MG63 (cell line): ENCODE data around the gene TMEM156. TPM values are rescaled to one million over a fixed set of nuclear protein-coding genes. Genes with fewer than 3 reads are reported as not detected.
"Not testable (repeated sequence)": the region's sequence is repeated elsewhere in the genome, so short reads cannot be mapped to it uniquely, and the experiment has no call there.

Source experiments
- DNase-seq: peaks from one replicate; pipeline ENCODE4 v3.0.0-alpha.2; 2020
- H3K27me3 ChIP-seq: fragments of 250-450 bp; sonication (Bioruptor Pico); 2 replicates; pipeline ENCODE4 v1.5.1; 2020; ENCODE audit warnings: mild to moderate bottlenecking, moderate library complexity
- H3K36me3 ChIP-seq: fragments of 250-450 bp; sonication (Bioruptor Pico); 2 replicates; pipeline ENCODE4 v1.5.1; 2020; ENCODE audit warnings: mild to moderate bottlenecking, moderate library complexity
- H3K4me3 ChIP-seq: fragments of 250-450 bp; sonication (Bioruptor Pico); 2 replicates; pipeline ENCODE4 v1.5.1; 2020; ENCODE audit warnings: mild to moderate bottlenecking, moderate library complexity
- H3K9me3 ChIP-seq: fragments of 250-450 bp; sonication (Bioruptor Pico); 2 replicates; pipeline ENCODE4 v1.5.1; 2020; ENCODE audit warnings: mild to moderate bottlenecking, moderate library complexity
- total RNA-seq: library from RNA; depleted of rRNA; stranded (reverse); fragments of >200 nt; shearing (Covaris generic); gene quantifications from 2 replicates; pipeline ENCODE4 v1.2.3, GENCODE V29; 2014; ENCODE audit warnings: low replicate concordance

The TMEM156 gene
- total RNA-seq, 1 experiment from 2014 or later = 12.2 TPM

- Histone ChIP-seq H3K27me3 (no peaks in the 10 kb centered on the region), H3K4me3 (peak overlapping the region; percentile 53), H3K36me3 (no peaks in the 10 kb centered on the region; the same call in 1 of the 2 replicates), H3K9me3 (no peaks in the 10 kb centered on the region)
- no peak for DNase-seq
Observed at GRCh38 chr4:39046249-39046648, 14.0 kb upstream of the TMEM156 start.

GRCh38 chr4:39045827-39046221, 13.6 kb upstream of the TMEM156 start:
- no peaks in the 10 kb centered on the region for H3K27me3 ChIP-seq
- H3K36me3 ChIP-seq = no peaks in the 10 kb centered on the region; the same call in 1 of the 2 replicates
- H3K9me3 ChIP-seq = no peaks in the 10 kb centered on the region
- H3K4me3 ChIP-seq = peak overlapping the region; percentile 53
- no peak for DNase-seq

- H3K27me3 ChIP-seq = no peaks in the 10 kb centered on the region
- H3K9me3 ChIP-seq = no peaks in the 10 kb centered on the region
- peak overlapping the region; percentile 53 for H3K4me3 ChIP-seq
- peak; percentile 28 for DNase-seq
- no peaks in the 10 kb centered on the region; the same call in 1 of the 2 replicates for H3K36me3 ChIP-seq
Observed at GRCh38 chr4:39044956-39045826, 13.0 kb upstream of the TMEM156 start.

GRCh38 chr4:39044364-39044955, 12.3 kb upstream of the TMEM156 start:
- Histone ChIP-seq H3K9me3 (no peaks in the 10 kb centered on the region), H3K4me3 (peak overlapping the region; percentile 53), H3K36me3 (no peaks in the 10 kb centered on the region), H3K27me3 (no peaks in the 10 kb centered on the region)
- peak; percentile 88 for DNase-seq

GRCh38 chr4:39043861-39044363, 11.7 kb upstream of the TMEM156 start:
- Histone ChIP-seq H3K4me3 (peak overlapping the region; percentile 53), H3K9me3 (no peaks in the 10 kb centered on the region), H3K27me3 (no peaks in the 10 kb centered on the region), H3K36me3 (no peaks in the 10 kb centered on the region)
- no peak for DNase-seq

- peak overlapping the region; percentile 53 for H3K4me3 ChIP-seq
- no peaks in the 10 kb centered on the region for H3K36me3 ChIP-seq
- H3K9me3 ChIP-seq = no peaks in the 10 kb centered on the region
- H3K27me3 ChIP-seq = no peaks in the 10 kb centered on the region
- DNase-seq = peak; percentile 39
Observed at GRCh38 chr4:39043058-39043860, 11.1 kb upstream of the TMEM156 start.

GRCh38 chr4:39042366-39042765, 10.2 kb upstream of the TMEM156 start:
- Histone ChIP-seq H3K9me3 (no peaks in the 10 kb centered on the region), H3K27me3 (no peaks in the 10 kb centered on the region), H3K36me3 (no peaks in the 10 kb centered on the region), H3K4me3 (no peak overlapping the region)
- DNase-seq = peak; percentile 31

GRCh38 chr4:39039108-39039507, 6.9 kb upstream of the TMEM156 start:
- Histone ChIP-seq H3K27me3 (no peaks in the 10 kb centered on the region), H3K9me3 (no peaks in the 10 kb centered on the region), H3K4me3 (no peak overlapping the region), H3K36me3 (no peaks in the 10 kb centered on the region)
- no peak for DNase-seq

GRCh38 chr4:39037941-39038340, 5.7 kb upstream of the TMEM156 start:
- no peaks in the 10 kb centered on the region for H3K9me3 ChIP-seq
- no peak for DNase-seq
- no peaks in the 10 kb centered on the region for H3K27me3 ChIP-seq
- no peak overlapping the region for H3K4me3 ChIP-seq
- H3K36me3 ChIP-seq = no peaks in the 10 kb centered on the region

- peak; percentile 13 for DNase-seq
- Histone ChIP-seq H3K36me3 (no peaks in the 10 kb centered on the region), H3K4me3 (no peak overlapping the region), H3K27me3 (no peaks in the 10 kb centered on the region), H3K9me3 (no peaks in the 10 kb centered on the region)
Observed at GRCh38 chr4:39037491-39037825, 5.2 kb upstream of the TMEM156 start.

- H3K27me3 ChIP-seq = no peaks in the 10 kb centered on the region
- H3K36me3 ChIP-seq = no peaks in the 10 kb centered on the region
- peak; percentile 55 for DNase-seq
- H3K9me3 ChIP-seq = no peaks in the 10 kb centered on the region
- H3K4me3 ChIP-seq = no peak overlapping the region
Observed at GRCh38 chr4:39036172-39036571, 4.0 kb upstream of the TMEM156 start.

- DNase-seq = not testable (repeated sequence)
- H3K4me3 ChIP-seq = peak overlapping the region; percentile 22
Observed at GRCh38 chr4:39031590-39032020, 604 bp downstream of the TMEM156 start.

GRCh38 chr4:39030725-39031124, 1.5 kb downstream of the TMEM156 start:
- Histone ChIP-seq H3K36me3 (no peaks in the 10 kb centered on the region), H3K9me3 (no peaks in the 10 kb centered on the region), H3K27me3 (no peaks in the 10 kb centered on the region), H3K4me3 (peak overlapping the region; percentile 22)
- no peak for DNase-seq

More at GRCh38 chr4:39031590-39032020, 604 bp downstream of the TMEM156 start:
- not testable (repeated sequence) for H3K27me3 ChIP-seq, H3K36me3 ChIP-seq, H3K9me3 ChIP-seq

GRCh38 chr4:39029752-39030694, 2.2 kb downstream of the TMEM156 start:
- Histone ChIP-seq H3K9me3 (no peaks in the 10 kb centered on the region), H3K27me3 (no peaks in the 10 kb centered on the region), H3K4me3 (peak overlapping the region; percentile 22), H3K36me3 (no peaks in the 10 kb centered on the region)
- no peak for DNase-seq

- Histone ChIP-seq H3K4me3 (no peak overlapping the region), H3K36me3 (no peaks in the 10 kb centered on the region), H3K9me3 (no peaks in the 10 kb centered on the region), H3K27me3 (no peaks in the 10 kb centered on the region)
- DNase-seq = no peak
Observed at GRCh38 chr4:39026096-39026495, 6.1 kb downstream of the TMEM156 start.

- Histone ChIP-seq H3K9me3 (no peaks in the 10 kb centered on the region), H3K27me3 (no peaks in the 10 kb centered on the region), H3K36me3 (no peaks in the 10 kb centered on the region), H3K4me3 (no peak overlapping the region)
- no peak for DNase-seq
Observed at GRCh38 chr4:39025552-39026085, 6.6 kb downstream of the TMEM156 start.
